Nephron progenitor cell (in vitro differentiated cells): ENCODE measurements around the gene NKD1.
A peak's percentile ranks its signal among the peaks of the same experiment; 100 is the strongest.
"Not testable (repeated sequence)": the region's sequence is repeated elsewhere in the genome, so short reads cannot be mapped to it uniquely, and the experiment has no call there.

ENCODE experiments used
- DNase-seq: peaks from one replicate; pipeline ENCODE4 v3.0.0; 2021
- H3K27ac Mint-ChIP-seq: 2 replicates; pipeline ENCODE4 v1.8.0; 2021; ENCODE audit warnings: mild to moderate bottlenecking, moderate library complexity, mixed read lengths
- H3K27me3 Mint-ChIP-seq: 2 replicates; pipeline ENCODE4 v1.8.0; 2021; ENCODE audit warnings: mild to moderate bottlenecking, low read depth, mixed read lengths; ENCODE audit not compliant: poor library complexity
- H3K36me3 Mint-ChIP-seq: 2 replicates; pipeline ENCODE4 v1.8.0; 2021; ENCODE audit warnings: low read depth, mixed read lengths
- H3K4me1 Mint-ChIP-seq: 2 replicates; pipeline ENCODE4 v1.8.0; 2021; ENCODE audit warnings: mixed read lengths
- H3K4me3 Mint-ChIP-seq: 2 replicates; pipeline ENCODE4 v1.8.0; 2021; ENCODE audit warnings: mild to moderate bottlenecking, moderate library complexity, mixed read lengths
- H3K9me3 Mint-ChIP-seq: 2 replicates; pipeline ENCODE4 v1.8.0; 2021; ENCODE audit warnings: mild to moderate bottlenecking, moderate library complexity, mixed read lengths
- CTCF ChIP-seq: fragments of 200-600 bp; sonication (generic); IDR thresholded peaks from 2 replicates; pipeline ENCODE4 v1.5.0; 2021; ENCODE audit warnings: antibody characterized with exemption

Gene NKD1

GRCh38 chr16:50501986-50502615 is 46.1 kb upstream of the NKD1 start:
- Mint-ChIP-seq H3K9me3 (peaks cover 10% of the 10 kb centered on the region), H3K36me3 (no peaks in the 10 kb centered on the region), H3K27ac (no peak overlapping the region), H3K27me3 (peaks cover 7% of the 10 kb centered on the region), H3K4me3 (no peak overlapping the region), H3K4me1 (peaks cover 53% of the 10 kb centered on the region)
- TF ChIP-seq CTCF, result no peak
- no peak for DNase-seq

- no peaks in the 10 kb centered on the region for H3K36me3 Mint-ChIP-seq
- H3K9me3 Mint-ChIP-seq, result peaks cover 10% of the 10 kb centered on the region
Measured at GRCh38 chr16:50502616-50503011, 45.6 kb upstream of the NKD1 start.

GRCh38 chr16:50503868-50504531 is 44.2 kb upstream of the NKD1 start:
- Mint-ChIP-seq H3K9me3 (peaks cover 16% of the 10 kb centered on the region), H3K27me3 (peaks cover 10% of the 10 kb centered on the region), H3K4me1 (peaks cover 40% of the 10 kb centered on the region)
- not testable (repeated sequence) for DNase-seq, H3K4me3 Mint-ChIP-seq, H3K36me3 Mint-ChIP-seq, H3K27ac Mint-ChIP-seq

More at GRCh38 chr16:50502616-50503011, 45.6 kb upstream of the NKD1 start:
- Mint-ChIP-seq H3K4me1 (peaks cover 53% of the 10 kb centered on the region), H3K27ac (no peak overlapping the region), H3K27me3 (peaks cover 8% of the 10 kb centered on the region), H3K4me3 (no peak overlapping the region)
- no peak for TF ChIP-seq CTCF
- DNase-seq, result no peak

GRCh38 chr16:50505115-50505514 is 43.1 kb upstream of the NKD1 start:
- DNase-seq, result no peak
- H3K27me3 Mint-ChIP-seq, result peaks cover 7% of the 10 kb centered on the region
- peaks cover 12% of the 10 kb centered on the region for H3K36me3 Mint-ChIP-seq
- peak overlapping the region; percentile 70 for H3K27ac Mint-ChIP-seq
- peaks cover 24% of the 10 kb centered on the region for H3K9me3 Mint-ChIP-seq
- no peak overlapping the region for H3K4me3 Mint-ChIP-seq
- peaks cover 40% of the 10 kb centered on the region for H3K4me1 Mint-ChIP-seq
- TF ChIP-seq CTCF, result no peak

GRCh38 chr16:50505714-50506542 is 42.3 kb upstream of the NKD1 start:
- H3K4me1 Mint-ChIP-seq, result peaks cover 40% of the 10 kb centered on the region
- TF ChIP-seq CTCF, result no peak
- H3K27ac Mint-ChIP-seq, result peak overlapping the region; percentile 88
- DNase-seq, result peak; percentile 51
- H3K27me3 Mint-ChIP-seq, result peaks cover 7% of the 10 kb centered on the region
- H3K4me3 Mint-ChIP-seq, result peak overlapping the region; percentile 69
- H3K36me3 Mint-ChIP-seq, result peaks cover 17% of the 10 kb centered on the region
- peaks cover 30% of the 10 kb centered on the region for H3K9me3 Mint-ChIP-seq

- no peak for TF ChIP-seq CTCF
- H3K4me3 Mint-ChIP-seq, result no peak overlapping the region
- peaks cover 4% of the 10 kb centered on the region for H3K27me3 Mint-ChIP-seq
- H3K9me3 Mint-ChIP-seq, result peaks cover 36% of the 10 kb centered on the region
- peak overlapping the region; percentile 88 for H3K27ac Mint-ChIP-seq
- peaks cover 19% of the 10 kb centered on the region for H3K36me3 Mint-ChIP-seq
- peaks cover 40% of the 10 kb centered on the region for H3K4me1 Mint-ChIP-seq
- DNase-seq, result no peak
Measured at GRCh38 chr16:50506543-50506937, 41.7 kb upstream of the NKD1 start.
